A549 (cell line): Measurements from ENCODE around the gene NPTXR. TPM values are rescaled to one million over a fixed set of nuclear protein-coding genes. Genes with fewer than 3 reads are reported as not detected.
A peak's percentile ranks its signal among the peaks of the same experiment; 100 is the strongest.

Source experiments
- ATAC-seq, 2 experiments: fragments of 200-7000 bp in 1 of 2; fragments of >200 bp in 1 of 2; cut with Nextera tagmentation in 1 of 2; cut with Tn5 transposase in 1 of 2; 3 replicates each; pipeline versions ENCODE4 v1.8.0 to v1.9.1; 2018 to 2020; ENCODE audit warnings: mild to moderate bottlenecking in 1 of 2, moderate library complexity in 1 of 2
- CTCF ChIA-PET: fragments of 300-600 bp; sonication (Branson Sonifier 250); formaldehyde crosslinking; extraction: SDS; loops from one replicate; lab custom pipeline; 2021; ENCODE audit warnings: antibody characterized with exemption, inconsistent platforms; lab: Yijun Ruan, JAX
- POLR2A ChIA-PET: fragments of 350-600 bp; formaldehyde crosslinking; extraction: SDS; loops from one replicate; lab custom pipeline; 2021; ENCODE audit warnings: antibody characterized with exemption, inconsistent platforms; lab: Yijun Ruan, JAX
- DNase-seq, 2 experiments: peaks; one replicate each; pipeline versions ENCODE4 v3.0.0 to v3.0.0-alpha.2; 2011 to 2016; ENCODE audit warnings: low read depth in 1 of 2, low spot score in 1 of 2
- FAIRE-seq: peaks from 2 replicates; lab custom pipeline; 2011; peaks lifted over from hg19 to GRCh38; lab: Jason Lieb, UNC
- H3K27ac ChIP-seq, 2 experiments: fragments of >200 bp; sonication (Bioruptor Twin); formaldehyde crosslinking; 3 replicates each; pipeline ENCODE4 v1.5.1; 2016 to 2017
- H3K4me1 ChIP-seq: fragments of >200 bp; sonication (Bioruptor Twin); formaldehyde crosslinking; 3 replicates; pipeline ENCODE4 v1.6.1; 2016
- H3K4me2 ChIP-seq: fragments of >200 bp; sonication (Bioruptor Twin); formaldehyde crosslinking; 3 replicates; pipeline ENCODE4 v1.6.1; 2016
- H3K4me3 ChIP-seq: fragments of >200 bp; sonication (Bioruptor Twin); formaldehyde crosslinking; 3 replicates; pipeline ENCODE4 v1.5.1; 2016
- H3K9me3 ChIP-seq: fragments of >200 bp; sonication (Bioruptor Twin); formaldehyde crosslinking; 3 replicates; pipeline ENCODE4 v1.6.1; 2016
- BHLHE40 ChIP-seq: IDR thresholded peaks from 2 replicates; pipeline ENCODE4 v1.6.1; 2012; ENCODE audit warnings: low read depth, low read length, inconsistent platforms
- CEBPB ChIP-seq, 2 experiments: fragments of >200 bp in 1 of 2; sonication (Bioruptor Twin) in 1 of 2; formaldehyde crosslinking in 1 of 2; IDR thresholded peaks; 2 replicates each; pipeline ENCODE4 v1.6.1; 2012 to 2016
- CHD4 ChIP-seq: fragments of 200-600 bp; sonication (generic); IDR thresholded peaks from 2 replicates; pipeline ENCODE4 v1.6.1; 2016; ENCODE audit warnings: antibody characterized with exemption, mild to moderate bottlenecking, borderline replicate concordance
- EHMT2 ChIP-seq: fragments of 200-600 bp; sonication (generic); IDR thresholded peaks from 2 replicates; pipeline ENCODE4 v1.6.1; 2016; ENCODE audit warnings: antibody characterized with exemption, low read depth, mild to moderate bottlenecking, moderate library complexity
- EP300 ChIP-seq, 2 experiments: fragments of >200 bp; sonication (Bioruptor Twin); formaldehyde crosslinking; IDR thresholded peaks; 2 replicates in 1 of 2; 3 replicates in 1 of 2; pipeline ENCODE4 v1.6.1; 2016 to 2017
- FOSB ChIP-seq: fragments of 250-450 bp; sonication (Bioruptor Pico); IDR thresholded peaks from 2 replicates; pipeline ENCODE4 v1.5.0; 2020; ENCODE audit warnings: mild to moderate bottlenecking, moderate library complexity
- FOSL2 ChIP-seq, 2 experiments: fragments of 450-650 bp in 1 of 2; fragments of >200 bp in 1 of 2; sonication (Bioruptor Twin) in 1 of 2; formaldehyde crosslinking; IDR thresholded peaks; 2 replicates each; pipeline versions ENCODE4 v1.5.0 to v1.6.1; 2016 to 2020; ENCODE audit warnings: mild to moderate bottlenecking in 1 of 2, moderate library complexity in 1 of 2
- HDAC2 ChIP-seq: fragments of 200-600 bp; sonication (generic); IDR thresholded peaks from 2 replicates; pipeline ENCODE4 v1.6.1; 2016
- KDM1A ChIP-seq: fragments of 200-600 bp; sonication (generic); IDR thresholded peaks from 2 replicates; pipeline ENCODE4 v1.6.1; 2016; ENCODE audit warnings: low read depth, mild to moderate bottlenecking
- KDM5A ChIP-seq: fragments of 200-600 bp; sonication (generic); IDR thresholded peaks from 2 replicates; pipeline ENCODE4 v1.6.1; 2016; ENCODE audit warnings: antibody characterized with exemption, mild to moderate bottlenecking
- MAFK ChIP-seq: fragments of 450-650 bp; IDR thresholded peaks from 2 replicates; pipeline ENCODE4 v1.6.1; 2014; ENCODE audit not compliant: partially characterized antibody
- MAX ChIP-seq: IDR thresholded peaks from 2 replicates; pipeline ENCODE4 v1.6.1; 2012
- MAZ ChIP-seq: fragments of 150-350 bp; IDR thresholded peaks from 2 replicates; pipeline ENCODE4 v1.6.1; 2014; ENCODE audit warnings: antibody characterized with exemption, low read depth, low read length, borderline replicate concordance
- MYC ChIP-seq: IDR thresholded peaks from 2 replicates; pipeline ENCODE4 v1.6.1; 2012; ENCODE audit warnings: mild to moderate bottlenecking, inconsistent platforms, low read length, improper control_type of control experiment, borderline replicate concordance
- NR3C1 ChIP-seq: fragments of >200 bp; sonication (Bioruptor Twin); formaldehyde crosslinking; IDR thresholded peaks from 3 replicates; pipeline ENCODE4 v1.6.1; 2017
- POLR2A ChIP-seq: IDR thresholded peaks from 2 replicates; pipeline ENCODE4 v1.6.1; 2012; ENCODE audit warnings: mild to moderate bottlenecking, low read length
- RCOR1 ChIP-seq: fragments of 150-350 bp; IDR thresholded peaks from 2 replicates; pipeline ENCODE4 v1.6.1; 2014; ENCODE audit warnings: antibody characterized with exemption, low read length, low read depth
- TFCP2L1 ChIP-seq: fragments of 250-450 bp; sonication (Bioruptor Pico); IDR thresholded peaks from 2 replicates; pipeline ENCODE4 v1.5.0; 2021; ENCODE audit warnings: mild to moderate bottlenecking
- ZC3H11A ChIP-seq: fragments of 450-650 bp; IDR thresholded peaks from 2 replicates; pipeline ENCODE4 v1.6.1; 2014; ENCODE audit warnings: antibody characterized with exemption, mild to moderate bottlenecking
- ZNF302 ChIP-seq: fragments of 250-450 bp; sonication (Bioruptor Pico); IDR thresholded peaks from 2 replicates; pipeline ENCODE4 v1.9.0; 2021; ENCODE audit warnings: inconsistent platforms, mild to moderate bottlenecking, moderate library complexity
- ZSCAN20 ChIP-seq: fragments of 250-450 bp; sonication (Bioruptor Pico); IDR thresholded peaks from 2 replicates; pipeline ENCODE4 v1.8.0; 2022; ENCODE audit warnings: mild to moderate bottlenecking, moderate library complexity
- WGBS: methylation state at CpG from one replicate; pipeline ENCODE4 v1.1.6; 2017; ENCODE audit errors: missing lambda C conversion rate; 5-methylcytosine and 5-hydroxymethylcytosine counted together
- polyA plus RNA-seq, 4 experiments: library from polyadenylated mRNA; depleted of rRNA in 3 of 4; stranded (reverse); fragments of >200 nt; fragmentation: RNase III in 1 of 4; extraction: RNeasy Plus Mini Kit Qiagen cat#74134 plus additional on column Dnase treatment in 1 of 4; gene quantifications; 2 replicates in 3 of 4; 3 replicates in 1 of 4; pipeline ENCODE4 v1.2.3, GENCODE V29; 2011 to 2017
- TF ChIP-seq, protein P1 (sequence below): fragments of >200 bp; sonication (Bioruptor Twin); formaldehyde crosslinking; IDR thresholded peaks from 2 replicates; pipeline ENCODE4 v1.6.1; 2016
- TF ChIP-seq, protein P2 (sequence below): IDR thresholded peaks from 2 replicates; pipeline ENCODE4 v1.6.1; 2012; ENCODE audit warnings: low read depth, borderline replicate concordance
- TF ChIP-seq, protein P3 (sequence below): fragments of 250-450 bp; sonication (Bioruptor Pico); IDR thresholded peaks from 2 replicates; pipeline ENCODE4 v1.5.0; 2020; ENCODE audit warnings: low read depth, mild to moderate bottlenecking, moderate library complexity

The NPTXR gene
- polyA plus RNA-seq, 2 of the 4 experiments (the other 2 are of a cell fraction): 3.3 to 15.3 TPM

DNA sequence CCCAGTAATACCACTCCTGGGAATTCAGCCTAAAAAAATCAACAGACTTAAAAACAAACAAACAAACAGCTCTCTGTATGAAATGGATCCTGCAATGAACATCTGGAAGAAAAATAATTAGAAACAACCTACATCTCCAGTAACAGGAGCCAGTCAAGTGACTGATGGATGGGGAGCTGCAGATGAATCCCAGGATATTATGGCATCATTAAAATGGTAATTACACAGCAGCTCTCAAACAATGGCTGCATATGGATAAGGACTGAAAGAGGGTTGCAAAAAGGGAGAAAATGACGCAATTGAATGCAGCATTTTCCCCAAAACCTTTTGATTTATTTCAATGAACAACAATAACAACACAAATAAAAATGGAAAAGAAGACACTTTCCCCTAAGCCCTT, 4.1 kb downstream of the NPTXR start:
- H3K27ac ChIP-seq: no peak overlapping the region
- no peak for FAIRE-seq
- no peak overlapping the region for H3K4me2 ChIP-seq
- ChIA-PET POLR2A (no interaction called here), CTCF (interaction anchor here (0.6 to 6.2 kb wide), 3 partner anchors 10 to 72 kb away, joined by 3 to 95 read pairs (median 3); no protein-coding TSS in a partner anchor)
- H3K4me1 ChIP-seq: peaks cover 33% of the 10 kb centered on the region; the same call in 2 of the 3 replicates
- ATAC-seq: no peak
- TF ChIP-seq, protein P1, sequence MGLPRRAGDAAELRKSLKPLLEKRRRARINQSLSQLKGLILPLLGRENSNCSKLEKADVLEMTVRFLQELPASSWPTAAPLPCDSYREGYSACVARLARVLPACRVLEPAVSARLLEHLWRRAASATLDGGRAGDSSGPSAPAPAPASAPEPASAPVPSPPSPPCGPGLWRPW: no peak
- no peak for TF ChIP-seq POLR2A
- TF ChIP-seq EHMT2: no peak
- no peak for TF ChIP-seq KDM1A
- TF ChIP-seq ZC3H11A: no peak
- TF ChIP-seq TFCP2L1 (CRISPR knock-in tag): no peak
- TF ChIP-seq CEBPB (IDR thresholded peaks at IDR 0.05): no peak
- TF ChIP-seq MAZ: no peak
- H3K9me3 ChIP-seq: no peaks in the 10 kb centered on the region
- 100% methylated on average over 1 of the region's 1 CpG for WGBS
- no peak overlapping the region for H3K4me3 ChIP-seq
- DNase-seq: no peak

DNA sequence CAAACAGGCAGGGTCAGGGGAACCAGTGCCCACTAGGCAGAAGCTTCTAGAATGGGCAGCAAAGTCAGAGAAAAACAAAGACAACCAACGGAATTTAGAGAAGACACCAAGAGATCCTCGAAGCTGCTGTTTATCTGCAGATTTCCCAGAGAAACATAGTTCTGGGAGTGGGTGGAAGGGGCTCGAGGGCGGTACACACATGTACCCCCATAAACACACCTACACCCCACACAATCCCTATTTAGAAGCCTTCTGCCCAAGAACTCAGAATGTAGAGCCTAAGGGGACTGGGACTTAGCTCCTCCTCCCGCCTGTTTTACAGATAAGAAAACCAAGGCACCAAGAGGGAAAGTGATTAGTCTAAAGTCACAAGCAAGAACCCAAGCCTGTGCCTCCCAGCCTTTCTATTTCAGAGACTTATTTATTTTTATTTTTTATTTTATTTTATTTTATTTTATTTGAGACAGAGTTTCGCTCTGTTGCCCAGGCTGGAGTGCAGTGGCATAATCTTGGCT, 6.4 kb downstream of the NPTXR start:
- ChIA-PET POLR2A (no interaction called here), CTCF (interaction anchor here (1.2 to 6.6 kb wide), 6 partner anchors 10 to 71 kb away, joined by 3 to 48 read pairs (median 4); partner anchors contain the start of gene CBX6)
- TF ChIP-seq FOSL2 (IDR thresholded peaks at IDR 0.05) (no peak), FOSL2 (CRISPR knock-in tag; IDR thresholded peaks at IDR 0.05) (no peak), KDM5A (no peak), CEBPB (IDR thresholded peaks at IDR 0.05) (no peak), EP300 (IDR thresholded peaks at IDR 0.05) (no peak), FOSB (CRISPR knock-in tag) (no peak), BHLHE40 (no peak), MAZ (no peak), MAX (no peak), KDM1A (no peak), NR3C1 (no peak), CHD4 (no peak), MAFK (no peak), TFCP2L1 (CRISPR knock-in tag) (no peak), ZNF302 (CRISPR knock-in tag) (no peak), RCOR1 (no peak), ZSCAN20 (no peak)
- TF ChIP-seq, protein P1: no peak
- TF ChIP-seq, protein P2, sequence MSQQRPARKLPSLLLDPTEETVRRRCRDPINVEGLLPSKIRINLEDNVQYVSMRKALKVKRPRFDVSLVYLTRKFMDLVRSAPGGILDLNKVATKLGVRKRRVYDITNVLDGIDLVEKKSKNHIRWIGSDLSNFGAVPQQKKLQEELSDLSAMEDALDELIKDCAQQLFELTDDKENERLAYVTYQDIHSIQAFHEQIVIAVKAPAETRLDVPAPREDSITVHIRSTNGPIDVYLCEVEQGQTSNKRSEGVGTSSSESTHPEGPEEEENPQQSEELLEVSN: no peak
- TF ChIP-seq, protein P3, sequence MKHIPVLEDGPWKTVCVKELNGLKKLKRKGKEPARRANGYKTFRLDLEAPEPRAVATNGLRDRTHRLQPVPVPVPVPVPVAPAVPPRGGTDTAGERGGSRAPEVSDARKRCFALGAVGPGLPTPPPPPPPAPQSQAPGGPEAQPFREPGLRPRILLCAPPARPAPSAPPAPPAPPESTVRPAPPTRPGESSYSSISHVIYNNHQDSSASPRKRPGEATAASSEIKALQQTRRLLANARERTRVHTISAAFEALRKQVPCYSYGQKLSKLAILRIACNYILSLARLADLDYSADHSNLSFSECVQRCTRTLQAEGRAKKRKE (CRISPR knock-in tag): no peak
- Histone ChIP-seq H3K4me3 (no peak overlapping the region), H3K4me2 (no peak overlapping the region), H3K27ac (no peak overlapping the region), H3K4me1 (peaks cover 23% of the 10 kb centered on the region; the same call in 2 of the 3 replicates), H3K9me3 (no peaks in the 10 kb centered on the region)
- FAIRE-seq (no peak), ATAC-seq (no peak), DNase-seq (no peak)
- 75% methylated on average over 6 of the region's 6 CpGs for WGBS

- no peak for DNase-seq
- Histone ChIP-seq H3K27ac (peak overlapping the region in 1 of 2 experiments; percentile 68; a peak in 3 of 6 replicates), H3K9me3 (no peaks in the 10 kb centered on the region), H3K4me2 (peak overlapping the region; percentile 43), H3K4me1 (peaks cover 28% of the 10 kb centered on the region), H3K4me3 (no peak overlapping the region)
- POLR2A ChIA-PET: no interaction called here
- TF ChIP-seq MYC (no peak), HDAC2 (no peak)
- CTCF ChIA-PET: interaction anchor here (0.8 to 6.6 kb wide), 4 partner anchors 8 to 102 kb away, joined by 3 to 48 read pairs (median 12); partner anchors contain the start of gene NPTXR
- no peak for ATAC-seq
- FAIRE-seq: no peak
- WGBS: 21% methylated on average over 18 of the region's 19 CpGs
Measured at GRCh38 chr22:38835888-38836301, 7.9 kb downstream of the NPTXR start.
